HG02588 (cell line): ENCODE data around the gene ITIH5.
A peak's percentile ranks its signal among the peaks of the same experiment; 100 is the strongest.

Experiments
- ATAC-seq: cut with Tn5 transposase; IDR thresholded peaks from one replicate; pipeline ENCODE4 v1.9.1; 2021; ENCODE audit warnings: mild to moderate bottlenecking, moderate library complexity; ENCODE audit not compliant: unreplicated experiment

The ITIH5 gene

GRCh38 chr10:7553531-7553930 lies 113.2 kb downstream of the ITIH5 start:
- ATAC-seq = no peak

GRCh38 chr10:7551950-7552716 lies 114.6 kb downstream of the ITIH5 start:
- ATAC-seq = no peak

GRCh38 chr10:7551289-7551688 lies 115.5 kb downstream of the ITIH5 start:
- no peak for ATAC-seq

- ATAC-seq = no peak
These were observed 116.8 kb downstream of the ITIH5 start for GRCh38 chr10:7550013-7550412.

- ATAC-seq = no peak
These were observed 118.9 kb downstream of the ITIH5 start for GRCh38 chr10:7547829-7548228.

- ATAC-seq = no peak
These were observed 119.6 kb downstream of the ITIH5 start for GRCh38 chr10:7547206-7547605.

GRCh38 chr10:7546385-7546967 lies 120.3 kb downstream of the ITIH5 start:
- no peak for ATAC-seq

GRCh38 chr10:7545792-7546191 lies 121.0 kb downstream of the ITIH5 start:
- ATAC-seq = no peak

- no peak for ATAC-seq
These were observed 121.5 kb downstream of the ITIH5 start for GRCh38 chr10:7545261-7545660.

GRCh38 chr10:7544203-7544602 lies 122.6 kb downstream of the ITIH5 start:
- ATAC-seq = no peak

- no peak for ATAC-seq
These were observed 124.4 kb downstream of the ITIH5 start for GRCh38 chr10:7542189-7542914.

GRCh38 chr10:7541137-7542087 lies 125.4 kb downstream of the ITIH5 start:
- no peak for ATAC-seq

GRCh38 chr10:7538970-7539654 lies 127.7 kb downstream of the ITIH5 start:
- no peak for ATAC-seq

- ATAC-seq = no peak
These were observed 129.6 kb downstream of the ITIH5 start for GRCh38 chr10:7537126-7537525.

GRCh38 chr10:7534480-7534852 lies 132.3 kb downstream of the ITIH5 start:
- ATAC-seq = peak; percentile 67

GRCh38 chr10:7533657-7534479 lies 132.9 kb downstream of the ITIH5 start:
- no peak for ATAC-seq

- ATAC-seq = no peak
These were observed 133.9 kb downstream of the ITIH5 start for GRCh38 chr10:7532723-7533498.

GRCh38 chr10:7529638-7530037 lies 137.1 kb downstream of the ITIH5 start:
- no peak for ATAC-seq

GRCh38 chr10:7527468-7527867 lies 139.3 kb downstream of the ITIH5 start:
- no peak for ATAC-seq
